HepG2 (cell line): Measurements from ENCODE around the gene PTPN18. TPM values are rescaled to one million over a fixed set of nuclear protein-coding genes. Genes with fewer than 3 reads are reported as not detected.
A peak's percentile ranks its signal among the peaks of the same experiment; 100 is the strongest.

ENCODE experiments used
- ATAC-seq: fragments of 200-7000 bp; cut with Tn5 transposase; 3 replicates; pipeline ENCODE4 v1.9.1; 2020; ENCODE audit warnings: mild to moderate bottlenecking, moderate library complexity
- BruUV-seq: library from RNA; stranded (reverse); fragments of 400-500 nt; replicated peaks from 2 replicates; lab custom pipeline; 2021; lab: Mats Ljungman, UMichigan
- CTCF ChIA-PET: fragments of 300-600 bp; formaldehyde crosslinking; extraction: SDS; loops from one replicate; lab custom pipeline; 2021; ENCODE audit warnings: low total read pairs, inconsistent platforms, low intra/inter-chr PET ratio; lab: Yijun Ruan, JAX
- POLR2A ChIA-PET: fragments of 350-600 bp; sonication (Branson Sonifier 250); formaldehyde crosslinking; loops from one replicate; lab custom pipeline; 2020; ENCODE audit warnings: antibody characterized with exemption, inconsistent platforms; lab: Yijun Ruan, JAX
- DNase-seq: peaks from one replicate; pipeline ENCODE4 v3.0.0-alpha.2; 2015; ENCODE audit warnings: low spot score
- FAIRE-seq: peaks from 3 replicates; lab custom pipeline; 2011; peaks lifted over from hg19 to GRCh38; lab: Jason Lieb, UNC
- H2AFZ ChIP-seq: one replicate; pipeline ENCODE4 v1.6.1; 2011; ENCODE audit warnings: low read length, inconsistent platforms
- H3K27ac ChIP-seq: fragments of 300-600 bp; 3 replicates; pipeline ENCODE4 v1.8.0; 2011; ENCODE audit warnings: mixed run types, mild to moderate bottlenecking, mixed read lengths, low read length, inconsistent platforms; ENCODE audit not compliant: insufficient read depth; ENCODE audit errors: extremely low read length
- H3K27me3 ChIP-seq, 2 experiments: fragments of 200-600 bp in 1 of 2; 2 replicates in 1 of 2; 3 replicates in 1 of 2; pipeline versions ENCODE4 v1.6.0 to v1.8.0; 2011; ENCODE audit warnings: low read length in 2 of 2, mild to moderate bottlenecking in 2 of 2, moderate library complexity in 2 of 2, inconsistent platforms in 1 of 2; ENCODE audit not compliant: insufficient read depth in 2 of 2, control insufficient read depth in 1 of 2
- H3K36me3 ChIP-seq, 2 experiments: fragments of 200-600 bp in 1 of 2; replicated peaks in 1 of 2; 2 replicates in 1 of 2; 3 replicates in 1 of 2; pipeline versions ENCODE4 v1.5.1 to v1.8.0; 2011; ENCODE audit warnings: low read length in 2 of 2, inconsistent platforms in 1 of 2; ENCODE audit not compliant: insufficient read depth in 2 of 2, control insufficient read depth in 1 of 2
- H3K4me1 ChIP-seq: 2 replicates; pipeline ENCODE4 v1.5.1; 2012; ENCODE audit warnings: low read length, inconsistent platforms; ENCODE audit not compliant: insufficient read depth
- H3K4me2 ChIP-seq: 2 replicates; pipeline ENCODE4 v1.6.0; 2011; ENCODE audit warnings: low read depth, low read length, inconsistent platforms
- H3K4me3 ChIP-seq, 3 experiments: fragments of 200-600 bp in 1 of 3; sonication (generic), shearing (Covaris generic) in 1 of 3; replicated peaks in 1 of 3; 2 replicates each; pipeline ENCODE4 v1.5.1; 2011 to 2016; ENCODE audit warnings: low read length in 3 of 3, inconsistent platforms in 2 of 3, low read depth in 2 of 3, mild to moderate bottlenecking in 2 of 3, control low read depth in 1 of 3, mixed read lengths in 1 of 3; ENCODE audit not compliant: insufficient read depth in 1 of 3
- H3K79me2 ChIP-seq: one replicate; pipeline ENCODE4 v1.6.1; 2011; ENCODE audit warnings: low read length, inconsistent platforms; ENCODE audit not compliant: insufficient read depth
- H3K9ac ChIP-seq: 2 replicates; pipeline ENCODE4 v1.6.0; 2011; ENCODE audit warnings: mild to moderate bottlenecking, low read depth, low read length, inconsistent platforms; ENCODE audit not compliant: insufficient read depth
- H3K9me3 ChIP-seq: 2 replicates; pipeline ENCODE4 v1.5.1; 2012; ENCODE audit warnings: mild to moderate bottlenecking, low read length
- H4K20me1 ChIP-seq: 2 replicates; pipeline ENCODE4 v1.6.0; 2011; ENCODE audit warnings: inconsistent platforms, mild to moderate bottlenecking, low read length, moderate library complexity; ENCODE audit not compliant: insufficient read depth
- AFF4 ChIP-seq: sonication (generic); formaldehyde crosslinking; IDR thresholded peaks from 2 replicates; pipeline ENCODE4 v1.4.0; 2020; ENCODE audit warnings: missing genetic modification reagents
- GZF1 ChIP-seq: sonication (generic); formaldehyde crosslinking; IDR thresholded peaks from 2 replicates; pipeline ENCODE4 v1.5.1; 2020; ENCODE audit warnings: mild to moderate bottlenecking, missing genetic modification reagents
- HMGXB4 ChIP-seq, 2 experiments: sonication (generic) in 1 of 2; formaldehyde crosslinking in 1 of 2; IDR thresholded peaks; 2 replicates each; pipeline versions ENCODE4 v1.4.0 to v1.6.1; 2018 to 2020; ENCODE audit warnings: missing genetic modification reagents in 2 of 2, borderline replicate concordance in 1 of 2, low read depth in 1 of 2, mild to moderate bottlenecking in 1 of 2, missing biosample characterization in 1 of 2
- KAT2B ChIP-seq: fragments of 150-350 bp; IDR thresholded peaks from 2 replicates; pipeline ENCODE4 v1.6.1; 2014; ENCODE audit warnings: low read depth, low read length, borderline replicate concordance
- NCOA1 ChIP-seq: sonication (generic); formaldehyde crosslinking; IDR thresholded peaks from 2 replicates; pipeline ENCODE4 v1.9.0; 2021; ENCODE audit warnings: missing genetic modification reagents
- NCOR1 ChIP-seq: fragments of 200-600 bp; sonication (generic); IDR thresholded peaks from 2 replicates; pipeline ENCODE4 v1.7.0; 2017; ENCODE audit warnings: antibody characterized with exemption, low read length, borderline replicate concordance
- SRF ChIP-seq: IDR thresholded peaks from 2 replicates; pipeline ENCODE4 v1.6.1; 2011; ENCODE audit warnings: mild to moderate bottlenecking, low read depth, low read length, moderate library complexity
- TBP ChIP-seq: sonication (generic); formaldehyde crosslinking; IDR thresholded peaks from 2 replicates; pipeline ENCODE4 v1.5.0; 2020; ENCODE audit warnings: missing genetic modification reagents
- WIZ ChIP-seq: sonication (generic); formaldehyde crosslinking; IDR thresholded peaks from 2 replicates; pipeline ENCODE4 v1.5.1; 2020; ENCODE audit warnings: mild to moderate bottlenecking, missing genetic modification reagents
- ZKSCAN8 ChIP-seq: IDR thresholded peaks from 2 replicates; pipeline ENCODE4 v1.6.1; 2016; ENCODE audit warnings: borderline replicate concordance, missing genetic modification reagents, missing compliant biosample characterization
- ZNF34 ChIP-seq: sonication (generic); formaldehyde crosslinking; IDR thresholded peaks from 2 replicates; pipeline ENCODE4 v1.4.0; 2020; ENCODE audit warnings: mild to moderate bottlenecking, missing genetic modification reagents, borderline replicate concordance
- ZNF607 ChIP-seq: sonication (generic); formaldehyde crosslinking; IDR thresholded peaks from 2 replicates; pipeline ENCODE4 v1.5.1; 2020; ENCODE audit warnings: missing genetic modification reagents, mild to moderate bottlenecking, borderline replicate concordance
- ZNF616 ChIP-seq: sonication (generic); formaldehyde crosslinking; IDR thresholded peaks from 2 replicates; pipeline ENCODE4 v1.5.0; 2020; ENCODE audit warnings: low read depth, mild to moderate bottlenecking, missing genetic modification reagents
- ZNF841 ChIP-seq: sonication (generic); formaldehyde crosslinking; IDR thresholded peaks from 2 replicates; pipeline ENCODE4 v1.8.1; 2023; ENCODE audit warnings: missing genetic modification reagents, borderline replicate concordance
- WGBS: methylation state at CpG from one replicate; pipeline ENCODE4 v1.1.6; 2017; ENCODE audit warnings: low lambda C conversion rate; 5-methylcytosine and 5-hydroxymethylcytosine counted together
- in situ Hi-C: cut with HindIII; loops from 2 replicates; pipeline ENCODE4 v1.10.0; 2017; ENCODE audit warnings: low pct_unique_long_range_greater_than_20kb; ENCODE audit not compliant: extremely low pct_ligation_motif_present
- intact Hi-C: fragments of 100-400 bp; cut with micrococcal nuclease; formaldehyde crosslinking; loops from one replicate; pipeline ENCODE4 v1.10.0; 2022; ENCODE audit not compliant: unreplicated experiment
- polyA plus RNA-seq, 8 experiments: library from polyadenylated mRNA; depleted of rRNA in 3 of 8; stranded (reverse) in 7 of 8; unstranded in 1 of 8; fragments of >200 nt; fragmentation: Illumina TruSeq in 4 of 8; extraction: Trizol in 4 of 8; gene quantifications; 2 replicates each; pipeline versions ENCODE4 v1.2.1 to v1.2.3, GENCODE V29; 2011 to 2016; ENCODE audit warnings: low read depth in 4 of 8, missing spikeins in 1 of 8, mixed read lengths in 1 of 8; ENCODE audit not compliant: insufficient read depth in 1 of 8
- total RNA-seq, 5 experiments: library from RNA; depleted of rRNA; stranded (reverse); fragments of >200 nt; fragmentation: Illumina TruSeq; extraction: Trizol; gene quantifications; 2 replicates each; pipeline ENCODE4 v1.2.3, GENCODE V29; 2016; ENCODE audit warnings: low read depth in 1 of 5

PTPN18 gene
- total and polyA plus RNA-seq, 2 of the 13 experiments (the other 11 are each of a cell fraction or from before 2014, with no cell fraction given) = 14.8 to 39.6 TPM

GRCh38 chr2:130337735-130338325, 18.0 kb upstream of the PTPN18 start:
- in situ Hi-C loops = loop anchor here (10.0 kb wide), 2 partner anchors 183 to 403 kb away; no protein-coding TSS in a partner anchor
- no peak for ATAC-seq

More at GRCh38 chr2:130337735-130338325, 18.0 kb upstream of the PTPN18 start:
- Histone ChIP-seq H3K27ac (peak overlapping the region; percentile 63), H3K36me3 (peaks cover 0 to 5% of the 10 kb centered on the region in 2 experiments; a peak in 4 of 5 replicates), H3K9me3 (no peaks in the 10 kb centered on the region), H3K27me3 (peaks cover 0 to 8% of the 10 kb centered on the region in 2 experiments; a peak in 2 of 5 replicates), H3K4me1 (peaks cover 52% of the 10 kb centered on the region), H3K4me2 (peak overlapping the region; percentile 93), H3K79me2 (peaks cover 5% of the 10 kb centered on the region), H2AFZ (no peak overlapping the region), H3K4me3 (peak overlapping the region; percentile 52 to 76 (median 67); a peak in 5 of 6 replicates), H3K9ac (peak overlapping the region; percentile 52), H4K20me1 (no peaks in the 10 kb centered on the region)
- TF ChIP-seq ZKSCAN8 (no peak), ZNF607 (no peak), GZF1 (CRISPR knock-in tag) (no peak), SRF (no peak), ZNF616 (CRISPR knock-in tag) (no peak), ZNF34 (CRISPR knock-in tag) (no peak), TBP (no peak), KAT2B (no peak), ZNF841 (no peak), NCOA1 (CRISPR knock-in tag) (no peak), NCOR1 (no peak), HMGXB4 (CRISPR knock-in tag; IDR thresholded peaks at IDR 0.05; ENCODE audit: borderline replicate concordance in 1 of 2, low read depth in 1 of 2) (no peak), AFF4 (CRISPR knock-in tag) (no peak), WIZ (no peak)
- intact Hi-C loops = loop anchor here (1.0 to 2.0 kb wide), 2 partner anchors 53 to 157 kb away; partner anchors contain the start of gene SMPD4
- DNase-seq (no peak), FAIRE-seq (no peak)
- 65% methylated on average over 8 of the region's 8 CpGs for WGBS
- BruUV-seq = no TSS peak
- CTCF ChIA-PET = interaction anchor here (0.5 kb wide), 1 partner anchor 758 kb away, joined by 4 read pairs; no protein-coding TSS in a partner anchor
- POLR2A ChIA-PET = interaction anchor here (1.6 to 2.5 kb wide), 2 partner anchors 18 to 157 kb away, joined by 11 to 13 read pairs; partner anchors contain the start of genes PTPN18 and SMPD4
